Naive B cell (primary cell): ENCODE results near the gene MRPL4. TPM values are rescaled to one million over a fixed set of nuclear protein-coding genes. Genes with fewer than 3 reads are reported as not detected.
A peak's percentile ranks its signal among the peaks of the same experiment; 100 is the strongest.

ENCODE experiments used
- ATAC-seq, 2 donors: fragments of 150-1000 bp; cut with Tn5 transposase; 2 replicates each; pipeline ENCODE4 v1.10.0; 2021; ENCODE audit warnings: low read depth in 2 of 2, mild to moderate bottlenecking in 2 of 2, moderate library complexity in 2 of 2
- DNase-seq: peaks from one replicate; pipeline ENCODE4 v3.0.0; 2022
- H3K27ac Mint-ChIP-seq, 6 donors: one replicate each; pipeline ENCODE4 v1.8.0; 2020 to 2022; ENCODE audit warnings: mild to moderate bottlenecking in 6 of 6, mixed read lengths in 6 of 6, moderate library complexity in 5 of 6, inconsistent platforms in 2 of 6
- H3K27me3 Mint-ChIP-seq, 3 donors: one replicate each; pipeline ENCODE4 v1.8.0; 2021 to 2022; ENCODE audit warnings: mixed read lengths in 3 of 3, mild to moderate bottlenecking in 1 of 3
- H3K36me3 Mint-ChIP-seq, 2 donors: one replicate each; pipeline ENCODE4 v1.8.0; 2020 to 2022; ENCODE audit warnings: mixed read lengths in 2 of 2, inconsistent platforms in 1 of 2, mild to moderate bottlenecking in 1 of 2
- H3K4me1 Mint-ChIP-seq, 3 donors: one replicate each; pipeline ENCODE4 v1.8.0; 2020 to 2022; ENCODE audit warnings: mixed read lengths in 3 of 3, inconsistent platforms in 1 of 3, mild to moderate bottlenecking in 1 of 3, moderate library complexity in 1 of 3
- H3K4me3 Mint-ChIP-seq, 8 donors: one replicate each; pipeline ENCODE4 v1.8.0; 2020 to 2022; ENCODE audit warnings: mild to moderate bottlenecking in 8 of 8, mixed read lengths in 8 of 8, moderate library complexity in 8 of 8, inconsistent platforms in 2 of 8
- H3K9me3 Mint-ChIP-seq, 7 donors: one replicate each; pipeline ENCODE4 v1.8.0; 2020 to 2022; ENCODE audit warnings: mixed read lengths in 7 of 7, mild to moderate bottlenecking in 5 of 7, inconsistent platforms in 2 of 7, moderate library complexity in 1 of 7
- polyA plus RNA-seq, 6 donors: library from polyadenylated mRNA; unstranded; fragments of 300-500 nt; fragmentation: Illumina TruSeq; gene quantifications; one replicate each; pipeline ENCODE4 v1.2.3, GENCODE V29; 2021; ENCODE audit warnings: low read depth in 6 of 6

MRPL4 gene
- polyA plus RNA-seq, 6 donors from 2014 or later, result 23.7 to 34.3 (median 27.4) TPM

- H3K27me3 Mint-ChIP-seq, result no peaks in the 10 kb centered on the region
- DNase-seq (no peak), ATAC-seq (no peak)
- H3K27ac Mint-ChIP-seq, result no peak overlapping the region
- peaks cover 7 to 34% (median 15%) of the 10 kb centered on the region in 3 donors for H3K4me1 Mint-ChIP-seq
- no peak overlapping the region for H3K4me3 Mint-ChIP-seq
- no peaks in the 10 kb centered on the region for H3K9me3 Mint-ChIP-seq
- peaks cover 12 to 22% of the 10 kb centered on the region in 2 donors for H3K36me3 Mint-ChIP-seq
Observed at GRCh38 chr19:10258080-10258710, 6.2 kb downstream of the MRPL4 start.

- DNase-seq (peak; percentile 78), ATAC-seq (peak; percentile 88 to 97)
- Mint-ChIP-seq H3K9me3 (no peaks in the 10 kb centered on the region), H3K4me1 (peaks cover 2 to 25% (median 11%) of the 10 kb centered on the region in 3 donors), H3K36me3 (peaks cover 12 to 22% of the 10 kb centered on the region in 2 donors), H3K27me3 (no peaks in the 10 kb centered on the region), H3K4me3 (peak overlapping the region in 1 of 8 donors; percentile 64), H3K27ac (peak overlapping the region in 1 of 6 donors; percentile 69)
Observed at GRCh38 chr19:10259162-10259905, 7.3 kb downstream of the MRPL4 start.

- Mint-ChIP-seq H3K27me3 (no peaks in the 10 kb centered on the region), H3K4me1 (peaks cover 0 to 21% (median 11%) of the 10 kb centered on the region in 3 donors), H3K36me3 (peaks cover 10 to 20% of the 10 kb centered on the region in 2 donors), H3K27ac (peak overlapping the region in 1 of 6 donors; percentile 54), H3K4me3 (no peak overlapping the region), H3K9me3 (no peaks in the 10 kb centered on the region)
- ATAC-seq, result no peak
- no peak for DNase-seq
Observed at GRCh38 chr19:10260141-10260584, 8.1 kb downstream of the MRPL4 start.

- Mint-ChIP-seq H3K4me1 (peaks cover 0 to 5% (median 0%) of the 10 kb centered on the region in 3 donors), H3K9me3 (no peaks in the 10 kb centered on the region), H3K36me3 (peaks cover under 1 to 3% of the 10 kb centered on the region in 2 donors), H3K27me3 (no peaks in the 10 kb centered on the region), H3K4me3 (no peak overlapping the region), H3K27ac (no peak overlapping the region)
- DNase-seq, result no peak
- ATAC-seq, result no peak
Observed at GRCh38 chr19:10262771-10263170, 10.8 kb downstream of the MRPL4 start.

GRCh38 chr19:10266706-10267105 lies 14.7 kb downstream of the MRPL4 start:
- Mint-ChIP-seq H3K4me1 (peaks cover 13 to 24% (median 20%) of the 10 kb centered on the region in 3 donors), H3K36me3 (no peaks in the 10 kb centered on the region), H3K9me3 (no peaks in the 10 kb centered on the region), H3K4me3 (no peak overlapping the region), H3K27me3 (no peaks in the 10 kb centered on the region), H3K27ac (peak overlapping the region in 2 of 6 donors; percentile 21 to 66)
- no peak for DNase-seq
- ATAC-seq, result no peak

- DNase-seq (no peak), ATAC-seq (no peak)
- Mint-ChIP-seq H3K27ac (peak overlapping the region in 1 of 6 donors; percentile 42), H3K9me3 (no peaks in the 10 kb centered on the region), H3K27me3 (no peaks in the 10 kb centered on the region), H3K36me3 (no peaks in the 10 kb centered on the region), H3K4me1 (peaks cover 19 to 33% (median 30%) of the 10 kb centered on the region in 3 donors), H3K4me3 (peak overlapping the region in 1 of 8 donors; percentile 66)
Observed at GRCh38 chr19:10268071-10268470, 16.1 kb downstream of the MRPL4 start.

- H3K36me3 Mint-ChIP-seq, result peaks cover 0 to 5% of the 10 kb centered on the region in 2 donors
- peak; percentile 49 to 54 for ATAC-seq
- H3K9me3 Mint-ChIP-seq, result no peaks in the 10 kb centered on the region
- H3K4me1 Mint-ChIP-seq, result peaks cover 23 to 38% (median 34%) of the 10 kb centered on the region in 3 donors
- DNase-seq, result peak; percentile 84
- H3K27me3 Mint-ChIP-seq, result no peaks in the 10 kb centered on the region
- peak overlapping the region; percentile 84 to 96 (median 90) for H3K4me3 Mint-ChIP-seq
- H3K27ac Mint-ChIP-seq, result peak overlapping the region; percentile 97 to 100 (median 99)
Observed at GRCh38 chr19:10269333-10270179, 17.5 kb downstream of the MRPL4 start.

- peaks cover 0 to 5% of the 10 kb centered on the region in 2 donors for H3K36me3 Mint-ChIP-seq
- no peaks in the 10 kb centered on the region for H3K27me3 Mint-ChIP-seq
- H3K4me3 Mint-ChIP-seq, result peak overlapping the region; percentile 84 to 96 (median 90)
- peak; percentile 92 for DNase-seq
- peaks cover 23 to 38% (median 36%) of the 10 kb centered on the region in 3 donors for H3K4me1 Mint-ChIP-seq
- ATAC-seq, result peak; percentile 59 to 66
- peak overlapping the region; percentile 97 to 100 (median 99) for H3K27ac Mint-ChIP-seq
- H3K9me3 Mint-ChIP-seq, result no peaks in the 10 kb centered on the region
Observed at GRCh38 chr19:10270180-10270615, 18.2 kb downstream of the MRPL4 start.

GRCh38 chr19:10270616-10271394 lies 18.8 kb downstream of the MRPL4 start, which contains the start of gene ICAM1:
TSS of gene ICAM1 (plus strand) at chr19:10271120. CDS start at chr19:10271160, 40 bp downstream.
- Mint-ChIP-seq H3K36me3 (peaks cover 0 to 5% of the 10 kb centered on the region in 2 donors), H3K9me3 (no peaks in the 10 kb centered on the region), H3K4me3 (peak within 1 kb of the TSS; percentile 84 to 96 (median 90)), H3K27ac (peak within 1 kb of the TSS; percentile 97 to 100 (median 99)), H3K4me1 (peaks cover 23 to 38% (median 36%) of the 10 kb centered on the region in 3 donors), H3K27me3 (no peaks in the 10 kb centered on the region)
- DNase-seq (peak; percentile 81), ATAC-seq (peak; percentile 44 to 46)

GRCh38 chr19:10271543-10272086 lies 19.6 kb downstream of the MRPL4 start:
- Mint-ChIP-seq H3K4me1 (peaks cover 23 to 38% (median 36%) of the 10 kb centered on the region in 3 donors), H3K4me3 (peak overlapping the region; percentile 84 to 96 (median 90)), H3K36me3 (peaks cover 0 to 5% of the 10 kb centered on the region in 2 donors), H3K27me3 (no peaks in the 10 kb centered on the region), H3K27ac (peak overlapping the region; percentile 97 to 100 (median 99)), H3K9me3 (no peaks in the 10 kb centered on the region)
- DNase-seq (peak; percentile 86), ATAC-seq (peak; percentile 53 to 56)

GRCh38 chr19:10274589-10274988 lies 22.6 kb downstream of the MRPL4 start:
- Mint-ChIP-seq H3K27ac (peak overlapping the region in 5 of 6 donors; percentile 17 to 93 (median 85)), H3K4me1 (peaks cover 28 to 40% (median 33%) of the 10 kb centered on the region in 3 donors), H3K27me3 (no peaks in the 10 kb centered on the region), H3K4me3 (peak overlapping the region in 1 of 8 donors; percentile 65), H3K9me3 (no peaks in the 10 kb centered on the region), H3K36me3 (peaks cover 0 to 5% of the 10 kb centered on the region in 2 donors)
- no peak for ATAC-seq
- no peak for DNase-seq
